Subcutaneous abdominal adipose tissue (tissue), 5 donors: ENCODE data around the gene SEMA5B.

ENCODE experiments used
- H3K27ac ChIP-seq: one replicate; pipeline ENCODE4 v1.7.0; 2013; ENCODE audit warnings: low read depth, mild to moderate bottlenecking, inconsistent platforms, low read length, moderate library complexity
- H3K27me3 ChIP-seq, 5 donors: one replicate each; pipeline ENCODE4 v1.7.0; 2013; ENCODE audit warnings: low read length in 5 of 5, inconsistent platforms in 1 of 5; ENCODE audit not compliant: control insufficient read depth in 5 of 5, insufficient read depth in 4 of 5
- H3K36me3 ChIP-seq, 5 donors: one replicate each; pipeline ENCODE4 v1.7.0; 2013; ENCODE audit warnings: low read length in 5 of 5; ENCODE audit not compliant: control insufficient read depth in 5 of 5, insufficient read depth in 5 of 5
- H3K4me1 ChIP-seq, 5 donors: one replicate each; pipeline ENCODE4 v1.7.0; 2013; ENCODE audit warnings: low read length in 5 of 5, mild to moderate bottlenecking in 3 of 5, moderate library complexity in 1 of 5; ENCODE audit not compliant: control insufficient read depth in 5 of 5, insufficient read depth in 5 of 5
- H3K4me3 ChIP-seq, 5 donors: one replicate each; pipeline ENCODE4 v1.7.0; 2013; ENCODE audit warnings: low read length in 5 of 5, low read depth in 1 of 5
- H3K9ac ChIP-seq, 5 donors: one replicate each; pipeline ENCODE4 v1.7.0; 2013; ENCODE audit warnings: low read length in 5 of 5, mild to moderate bottlenecking in 4 of 5, moderate library complexity in 3 of 5
- H3K9me3 ChIP-seq, 5 donors: one replicate each; pipeline ENCODE4 v1.7.0; 2013; ENCODE audit warnings: low read length in 5 of 5; ENCODE audit not compliant: control insufficient read depth in 5 of 5
- donor health status: healthy.
- donor health status: healthy.
- donor health status: healthy.
- donor health status: healthy.
- donor health status: healthy.

The SEMA5B gene

GRCh38 chr3:122915300-122916055 is 112.1 kb downstream of the SEMA5B start:
- H3K36me3 ChIP-seq, result no peaks in the 10 kb centered on the region

GRCh38 chr3:122913539-122914100 is 113.9 kb downstream of the SEMA5B start:
- H3K4me3 ChIP-seq, result no peak overlapping the region
- peaks cover 0 to 20% (median 17%) of the 10 kb centered on the region in 5 donors for H3K27me3 ChIP-seq
- no peak overlapping the region for H3K27ac ChIP-seq
- H3K4me1 ChIP-seq, result peaks cover 0 to 2% (median 0%) of the 10 kb centered on the region in 5 donors
- H3K9ac ChIP-seq, result no peak overlapping the region
- no peaks in the 10 kb centered on the region for H3K9me3 ChIP-seq
- H3K36me3 ChIP-seq, result no peaks in the 10 kb centered on the region

More at GRCh38 chr3:122915300-122916055, 112.1 kb downstream of the SEMA5B start:
- H3K27ac ChIP-seq, result no peak overlapping the region
- no peaks in the 10 kb centered on the region for H3K9me3 ChIP-seq
- H3K27me3 ChIP-seq, result peaks cover 0 to 20% (median 17%) of the 10 kb centered on the region in 5 donors
- no peak overlapping the region for H3K4me3 ChIP-seq
- no peak overlapping the region for H3K9ac ChIP-seq
- peaks cover 0 to 2% (median 0%) of the 10 kb centered on the region in 5 donors for H3K4me1 ChIP-seq

- H3K27me3 ChIP-seq, result peaks cover 0 to 20% (median 17%) of the 10 kb centered on the region in 5 donors
- H3K27ac ChIP-seq, result no peak overlapping the region
- H3K9ac ChIP-seq, result no peak overlapping the region
- H3K36me3 ChIP-seq, result no peaks in the 10 kb centered on the region
- H3K9me3 ChIP-seq, result no peaks in the 10 kb centered on the region
- H3K4me1 ChIP-seq, result peaks cover 0 to 2% (median 0%) of the 10 kb centered on the region in 5 donors
- H3K4me3 ChIP-seq, result no peak overlapping the region
These were observed 114.6 kb downstream of the SEMA5B start for GRCh38 chr3:122912772-122913538.

- Histone ChIP-seq H3K9me3 (no peaks in the 10 kb centered on the region), H3K36me3 (no peaks in the 10 kb centered on the region), H3K4me3 (no peak overlapping the region), H3K4me1 (peaks cover 0 to 2% (median 0%) of the 10 kb centered on the region in 5 donors), H3K27ac (no peak overlapping the region), H3K27me3 (peaks cover 0 to 20% (median 17%) of the 10 kb centered on the region in 5 donors), H3K9ac (no peak overlapping the region)
These were observed 115.7 kb downstream of the SEMA5B start for GRCh38 chr3:122911901-122912300.

GRCh38 chr3:122908251-122908650 is 119.3 kb downstream of the SEMA5B start:
- no peak overlapping the region for H3K4me3 ChIP-seq
- H3K36me3 ChIP-seq, result no peaks in the 10 kb centered on the region
- H3K27me3 ChIP-seq, result peaks cover 0 to 19% (median 17%) of the 10 kb centered on the region in 5 donors
- no peak overlapping the region for H3K27ac ChIP-seq
- H3K9ac ChIP-seq, result no peak overlapping the region
- peaks cover 0 to 5% (median 3%) of the 10 kb centered on the region in 5 donors for H3K9me3 ChIP-seq
- no peaks in the 10 kb centered on the region for H3K4me1 ChIP-seq

GRCh38 chr3:122907471-122907870 is 120.1 kb downstream of the SEMA5B start:
- no peaks in the 10 kb centered on the region for H3K36me3 ChIP-seq
- H3K27ac ChIP-seq, result no peak overlapping the region
- H3K9ac ChIP-seq, result no peak overlapping the region
- H3K4me1 ChIP-seq, result no peaks in the 10 kb centered on the region
- peaks cover 0 to 5% (median 3%) of the 10 kb centered on the region in 5 donors for H3K9me3 ChIP-seq
- peaks cover 0 to 16% (median 13%) of the 10 kb centered on the region in 5 donors for H3K27me3 ChIP-seq
- no peak overlapping the region for H3K4me3 ChIP-seq

- no peak overlapping the region for H3K9ac ChIP-seq
- H3K9me3 ChIP-seq, result peaks cover 0 to 5% (median 3%) of the 10 kb centered on the region in 5 donors
- no peaks in the 10 kb centered on the region for H3K36me3 ChIP-seq
- H3K27me3 ChIP-seq, result peaks cover 0 to 6% (median 3%) of the 10 kb centered on the region in 5 donors
- no peak overlapping the region for H3K4me3 ChIP-seq
- no peaks in the 10 kb centered on the region for H3K4me1 ChIP-seq
- no peak overlapping the region for H3K27ac ChIP-seq
These were observed 124.4 kb downstream of the SEMA5B start for GRCh38 chr3:122903171-122903570.

GRCh38 chr3:122902326-122902725 is 125.2 kb downstream of the SEMA5B start:
- no peak overlapping the region for H3K9ac ChIP-seq
- H3K4me1 ChIP-seq, result no peaks in the 10 kb centered on the region
- H3K9me3 ChIP-seq, result peaks cover 0 to 5% (median 3%) of the 10 kb centered on the region in 5 donors
- no peak overlapping the region for H3K27ac ChIP-seq
- no peak overlapping the region for H3K4me3 ChIP-seq
- H3K27me3 ChIP-seq, result peaks cover 0 to 6% (median 3%) of the 10 kb centered on the region in 5 donors
- H3K36me3 ChIP-seq, result no peaks in the 10 kb centered on the region

GRCh38 chr3:122898298-122898697 is 129.3 kb downstream of the SEMA5B start:
- no peak overlapping the region for H3K9ac ChIP-seq
- no peaks in the 10 kb centered on the region for H3K9me3 ChIP-seq
- no peaks in the 10 kb centered on the region for H3K4me1 ChIP-seq
- H3K36me3 ChIP-seq, result no peaks in the 10 kb centered on the region
- H3K27ac ChIP-seq, result no peak overlapping the region
- peaks cover 2 to 9% (median 3%) of the 10 kb centered on the region in 5 donors for H3K27me3 ChIP-seq
- no peak overlapping the region for H3K4me3 ChIP-seq
